A549 treated with ZK216348 at 1 μM for 4 hours (cell line): ENCODE data around the gene MTMR1. TPM values are rescaled to one million over a fixed set of nuclear protein-coding genes. Genes with fewer than 3 reads are reported as not detected.

Experiments used
- total RNA-seq: library from RNA; stranded (reverse); fragments of 200-300 nt; extraction: Qiagen RNA extraction; gene quantifications from 5 replicates; pipeline ENCODE4 v1.2.3, GENCODE V29; 2022; ENCODE audit warnings: low read depth

MTMR1 gene
- 12.1 to 18.5 TPM (median 15.4 TPM) in 5 replicates for total RNA-seq

DNA sequence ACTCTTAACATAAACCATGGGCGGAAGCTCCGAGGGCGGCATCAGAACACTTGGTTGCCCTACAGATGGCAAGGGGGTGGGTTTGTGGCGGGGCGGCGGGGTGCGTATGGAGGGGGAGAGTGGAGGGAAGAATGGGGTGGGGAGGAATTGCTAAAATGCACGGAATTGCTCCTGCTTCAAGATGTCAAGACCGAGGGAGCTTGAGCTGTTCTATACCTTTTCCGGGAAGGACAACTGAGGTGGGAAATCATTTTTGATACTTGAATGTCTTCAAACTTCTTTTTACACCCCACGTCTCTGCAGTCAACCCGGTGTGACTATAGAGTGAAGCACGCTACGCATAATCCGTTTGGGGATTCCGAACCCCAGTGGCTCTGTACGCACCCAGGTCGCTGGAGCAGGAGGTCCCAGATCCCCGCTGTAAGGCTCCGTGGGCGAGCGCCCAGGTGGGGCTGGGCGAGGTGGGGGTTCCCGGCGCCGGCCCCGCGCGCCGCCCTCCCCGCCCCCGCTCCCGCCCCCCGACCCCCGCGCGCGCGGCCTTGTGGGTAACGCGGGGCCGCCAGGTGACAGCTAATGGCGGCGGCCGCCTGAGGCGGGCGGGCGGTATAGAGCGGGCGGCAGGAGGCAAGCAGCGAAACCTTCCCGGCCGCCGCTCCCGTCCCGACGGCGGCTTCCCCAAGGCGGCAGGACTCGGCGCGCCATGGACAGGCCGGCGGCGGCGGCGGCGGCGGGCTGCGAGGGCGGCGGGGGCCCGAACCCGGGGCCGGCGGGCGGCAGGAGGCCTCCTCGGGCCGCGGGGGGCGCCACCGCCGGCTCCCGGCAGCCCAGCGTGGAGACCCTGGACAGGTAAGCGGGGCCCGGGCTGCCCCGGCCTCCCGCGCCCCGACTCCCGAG, at the start of gene MTMR1:
MTMR1 (plus strand) TSS at position 566 of the 894 bp plus-strand sequence; CDS start at position 701, 135 bp downstream.

Other genes with a start within 250 kb of the MTMR1 start
- 4.2 to 9.1 TPM (median 6.4 TPM) in 5 replicates for gene MTM1, start 124.8 kb upstream of the MTMR1 start, total RNA-seq
- gene CD99L2, start 205.3 kb downstream of the MTMR1 start, total RNA-seq: 48.3 to 55.9 TPM (median 50.7 TPM) in 5 replicates